Motor neuron (in vitro differentiated cells): Measurements from ENCODE around the gene TRIM47. TPM values are rescaled to one million over a fixed set of nuclear protein-coding genes. Genes with fewer than 3 reads are reported as not detected.
A peak's percentile ranks its signal among the peaks of the same experiment; 100 is the strongest.

Source experiments
- ATAC-seq, 8 experiments: fragments of 200-7000 bp; cut with Tn5 transposase; replicated peaks in 6 of 8; 2 replicates each; pipeline ENCODE4 v1.8.0; 2021; ENCODE audit warnings: mild to moderate bottlenecking in 8 of 8, moderate library complexity in 8 of 8
- H3K27ac ChIP-seq, 2 donors: fragments of 250-450 bp; sonication (Bioruptor Pico); 2 replicates each; pipeline ENCODE4 v1.9.0; 2021; ENCODE audit warnings: antibody characterized with exemption in 2 of 2, mild to moderate bottlenecking in 2 of 2, moderate library complexity in 1 of 2
- H3K4me1 ChIP-seq, 2 donors: fragments of 250-450 bp; sonication (Bioruptor Pico); replicated peaks in 1 of 2; 2 replicates each; pipeline ENCODE4 v1.6.1; 2021; ENCODE audit warnings: antibody characterized with exemption in 2 of 2, mild to moderate bottlenecking in 2 of 2, moderate library complexity in 1 of 2
- H3K4me3 ChIP-seq, 5 donors: fragments of 250-450 bp; sonication (Bioruptor Pico); 2 replicates each; pipeline ENCODE4 v1.9.0; 2021; ENCODE audit warnings: antibody characterized with exemption in 5 of 5, mild to moderate bottlenecking in 5 of 5, moderate library complexity in 4 of 5
- WGBS, 10 experiments: fragments of 450-650 bp; shearing (Covaris generic); methylation state at CpG; one replicate each; pipeline ENCODE4 v1.0.0; 2022; 5-methylcytosine and 5-hydroxymethylcytosine counted together
- in situ Hi-C, 9 experiments: fragments of 400-800 bp; cut with MboI; loops; one replicate each; pipeline ENCODE4 v1.15.0; 2021; ENCODE audit warnings: low sequenced_read_pairs in 9 of 9, low pct_unique_long_range_greater_than_20kb in 2 of 9; ENCODE audit not compliant: unreplicated experiment in 9 of 9
- total RNA-seq, 8 experiments: library from RNA; unstranded; fragments of 300-600 nt; gene quantifications; 2 replicates each; pipeline versions ENCODE4 v1.2.3 to v1.2.4, GENCODE V29; 2022

Gene TRIM47
- total RNA-seq, 8 experiments from 2014 or later = 0.67 to 15.1 (median 4.8) TPM

- Histone ChIP-seq H3K4me3 (no peak overlapping the region), H3K27ac (no peak overlapping the region)
These were observed 27.3 kb downstream of the TRIM47 start for GRCh38 chr17:75850928-75851692.

GRCh38 chr17:75849724-75850123 lies 28.7 kb downstream of the TRIM47 start:
- Histone ChIP-seq H3K4me3 (no peak overlapping the region), H3K27ac (no peak overlapping the region), H3K4me1 (peaks cover 30 to 34% of the 10 kb centered on the region in 2 donors)
- WGBS, 10 experiments = 86 to 100% (median 90%) methylated on average over 2 to 5 of the region's 9 CpGs; no CpG with 5 or more reads in 5 of the 10 experiments
- no peak for ATAC-seq
- in situ Hi-C loops = no loop called here

More at GRCh38 chr17:75850928-75851692, 27.3 kb downstream of the TRIM47 start:
- ATAC-seq = no peak
- H3K4me1 ChIP-seq = peaks cover 18 to 20% of the 10 kb centered on the region in 2 donors
- WGBS, 10 experiments = 71 to 100% (median 89%) methylated on average over 2 to 7 of the region's 12 CpGs; no CpG with 5 or more reads in 1 of the 10 experiments
- in situ Hi-C loops = no loop called here

DNA sequence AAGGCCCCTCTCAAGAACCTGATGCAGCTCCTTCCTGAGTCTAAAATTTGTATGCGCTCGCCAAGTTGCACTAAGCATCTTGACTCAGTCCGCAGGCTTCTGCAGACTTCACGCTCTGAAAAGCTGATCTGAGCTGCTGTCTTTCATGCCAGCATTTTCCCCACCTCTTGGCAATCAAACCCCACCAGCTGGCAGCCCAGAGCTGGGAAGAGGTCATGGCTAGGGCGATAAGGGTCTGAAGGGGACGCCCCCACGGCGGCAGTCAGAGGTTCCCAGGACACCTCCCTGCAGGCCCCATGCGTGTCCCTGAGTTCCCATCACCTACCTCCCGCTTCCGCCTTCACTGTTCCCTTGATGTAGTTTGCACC lies 29.1 kb downstream of the TRIM47 start:
- no peak for ATAC-seq
- H3K4me1 ChIP-seq = peaks cover 33 to 37% of the 10 kb centered on the region in 2 donors
- no peak overlapping the region for H3K4me3 ChIP-seq
- in situ Hi-C loops = no loop called here
- no peak overlapping the region for H3K27ac ChIP-seq
- 80 to 100% (median 97%) methylated on average over 1 to 10 of the region's 11 CpGs; no CpG with 5 or more reads in 3 of the 10 experiments for WGBS, 10 experiments

GRCh38 chr17:75848523-75849278 lies 29.7 kb downstream of the TRIM47 start:
- H3K4me3 ChIP-seq = no peak overlapping the region
- in situ Hi-C loops = no loop called here
- ATAC-seq = peak in 4 of 8 experiments; percentile 2 to 47 (median 6)
- WGBS, 10 experiments = 26 to 100% (median 63%) methylated on average over 1 to 8 of the region's 16 CpGs; no CpG with 5 or more reads in 1 of the 10 experiments
- H3K4me1 ChIP-seq = peaks cover 28 to 39% of the 10 kb centered on the region in 2 donors
- H3K27ac ChIP-seq = no peak overlapping the region

DNA sequence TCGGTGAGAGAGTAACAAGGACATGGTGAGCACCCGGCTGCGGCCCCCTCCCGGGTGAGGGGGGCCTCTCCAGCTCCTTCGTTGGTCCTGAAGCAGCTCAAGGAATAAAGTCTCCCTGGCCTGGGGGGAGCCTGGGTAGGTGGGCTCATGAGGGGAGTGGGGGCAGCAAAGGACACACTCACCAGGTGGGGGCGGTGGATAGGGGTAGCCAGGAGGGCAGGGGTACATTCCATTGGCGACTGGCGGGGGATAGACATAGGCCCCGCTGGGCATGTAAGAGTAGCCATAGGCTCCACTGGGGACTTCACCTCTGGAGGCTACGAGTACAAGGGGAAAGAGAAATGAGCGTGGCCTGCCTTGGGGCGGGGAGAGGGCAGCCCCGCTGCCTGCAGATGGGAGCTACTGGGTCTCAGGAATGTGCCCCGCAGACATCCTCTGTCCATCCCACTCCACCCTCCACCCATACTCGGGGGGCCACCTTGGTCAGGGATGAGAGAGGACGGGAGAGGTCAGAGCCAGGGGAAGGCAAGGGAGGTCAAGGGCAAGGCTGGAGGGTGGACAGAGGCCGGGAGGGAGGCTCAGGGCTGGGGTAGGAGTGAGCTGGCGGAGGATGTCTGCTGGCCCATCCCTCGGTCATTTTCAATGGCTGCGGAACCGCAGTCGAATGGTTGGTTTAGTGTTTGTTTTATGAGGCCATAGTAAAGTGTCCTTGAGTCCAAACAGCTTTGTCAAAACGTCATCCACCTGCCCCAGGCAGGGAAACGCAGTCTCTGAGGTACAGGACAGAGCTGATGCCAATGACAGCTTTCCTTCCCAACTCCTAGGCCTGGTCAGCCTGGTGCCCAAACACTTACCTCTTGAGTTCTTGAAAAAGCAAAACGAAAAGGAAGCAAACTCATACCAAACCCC lies 30.5 kb downstream of the TRIM47 start:
- H3K4me3 ChIP-seq = no peak overlapping the region
- no peak overlapping the region for H3K27ac ChIP-seq
- WGBS, 10 experiments = 0 to 93% (median 78%) methylated on average over 1 to 8 of the region's 25 CpGs; no CpG with 5 or more reads in 4 of the 10 experiments
- ATAC-seq = no peak
- peaks cover 28 to 41% of the 10 kb centered on the region in 2 donors for H3K4me1 ChIP-seq
- in situ Hi-C loops = no loop called here

GRCh38 chr17:75846692-75847613 lies 31.4 kb downstream of the TRIM47 start:
- in situ Hi-C loops = no loop called here
- peaks cover 28 to 41% of the 10 kb centered on the region in 2 donors for H3K4me1 ChIP-seq
- H3K4me3 ChIP-seq = no peak overlapping the region
- peak in 3 of 8 experiments; percentile 2 to 16 (median 16) for ATAC-seq
- 50 to 100% (median 88%) methylated on average over 1 to 9 of the region's 34 CpGs; no CpG with 5 or more reads in 4 of the 10 experiments for WGBS, 10 experiments
- no peak overlapping the region for H3K27ac ChIP-seq

GRCh38 chr17:75845933-75846691 lies 32.3 kb downstream of the TRIM47 start:
- H3K27ac ChIP-seq = peak overlapping the region in 1 of 2 donors; percentile 51
- peak in 1 of 8 experiments; percentile 2 for ATAC-seq
- H3K4me3 ChIP-seq = no peak overlapping the region
- WGBS, 10 experiments = 50 to 100% (median 82%) methylated on average over 1 to 8 of the region's 22 CpGs; no CpG with 5 or more reads in 3 of the 10 experiments
- in situ Hi-C loops = no loop called here
- H3K4me1 ChIP-seq = peaks cover 28 to 41% of the 10 kb centered on the region in 2 donors

GRCh38 chr17:75845058-75845711 lies 33.2 kb downstream of the TRIM47 start:
- peak overlapping the region; percentile 8 to 51 for H3K27ac ChIP-seq
- in situ Hi-C loops = no loop called here
- peaks cover 28 to 41% of the 10 kb centered on the region in 2 donors for H3K4me1 ChIP-seq
- H3K4me3 ChIP-seq = no peak overlapping the region
- WGBS, 10 experiments = 7 to 75% (median 37%) methylated on average over 2 to 10 of the region's 21 CpGs; no CpG with 5 or more reads in 3 of the 10 experiments
- peak; percentile 63 to 85 (median 82) for ATAC-seq

- in situ Hi-C loops = no loop called here
- no CpG with 5 or more reads among the region's 14 CpGs for WGBS, 10 experiments
- Histone ChIP-seq H3K27ac (peak overlapping the region; percentile 8 to 50), H3K4me1 (peaks cover 28 to 41% of the 10 kb centered on the region in 2 donors), H3K4me3 (no peak overlapping the region)
- ATAC-seq = peak in 7 of 8 experiments; percentile 4 to 35 (median 17)
These were observed 33.8 kb downstream of the TRIM47 start for GRCh38 chr17:75844530-75845057.

GRCh38 chr17:75843577-75844529 lies 34.5 kb downstream of the TRIM47 start, which contains the start of gene UNC13D:
UNC13D (minus strand) TSS chr17:75844404; CDS start chr17:75844337, 67 bp downstream.
- Histone ChIP-seq H3K4me1 (peaks cover 28 to 41% of the 10 kb centered on the region in 2 donors), H3K27ac (peak within 1 kb of the TSS; percentile 8 to 50), H3K4me3 (no peak within 1 kb of the TSS)
- ATAC-seq = peak in 3 of 8 experiments; percentile 1 to 59 (median 3)
- WGBS, 10 experiments = 20 to 100% (median 100%) methylated on average over 1 to 3 of the region's 35 CpGs; no CpG with 5 or more reads in 6 of the 10 experiments
- in situ Hi-C loops = no loop called here
